Measurements from ENCODE around the gene PPP4C.

Gene PPP4C

DNA sequence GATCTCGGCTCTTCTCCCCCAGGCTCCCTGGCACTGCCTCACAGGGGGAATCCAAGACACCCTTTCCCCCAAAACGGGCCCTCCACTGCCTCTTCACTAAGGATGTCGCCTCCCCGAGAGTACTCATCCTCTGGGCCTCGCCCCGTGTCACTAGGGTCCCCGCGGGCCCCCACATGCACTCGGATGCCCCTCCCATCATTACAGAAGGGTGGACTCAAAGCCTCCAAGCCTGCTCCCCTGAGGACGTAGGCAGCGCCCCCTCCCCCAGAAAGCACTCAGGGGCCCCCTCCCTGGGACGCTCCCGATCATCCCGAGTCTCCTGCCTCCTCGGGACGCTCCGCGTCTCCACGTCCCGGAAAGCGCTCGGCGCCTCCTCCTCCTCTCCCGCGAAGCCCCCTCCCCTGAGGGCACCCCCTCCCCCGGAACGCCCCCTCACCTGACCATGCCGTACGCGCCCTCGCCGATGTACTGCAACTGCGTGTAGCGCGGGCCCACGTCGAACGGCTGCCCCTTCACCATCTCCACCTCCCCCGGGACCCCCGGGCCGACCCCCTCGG, 46.9 kb downstream of the PPP4C start:
- TF ChIP-seq, protein P1, sequence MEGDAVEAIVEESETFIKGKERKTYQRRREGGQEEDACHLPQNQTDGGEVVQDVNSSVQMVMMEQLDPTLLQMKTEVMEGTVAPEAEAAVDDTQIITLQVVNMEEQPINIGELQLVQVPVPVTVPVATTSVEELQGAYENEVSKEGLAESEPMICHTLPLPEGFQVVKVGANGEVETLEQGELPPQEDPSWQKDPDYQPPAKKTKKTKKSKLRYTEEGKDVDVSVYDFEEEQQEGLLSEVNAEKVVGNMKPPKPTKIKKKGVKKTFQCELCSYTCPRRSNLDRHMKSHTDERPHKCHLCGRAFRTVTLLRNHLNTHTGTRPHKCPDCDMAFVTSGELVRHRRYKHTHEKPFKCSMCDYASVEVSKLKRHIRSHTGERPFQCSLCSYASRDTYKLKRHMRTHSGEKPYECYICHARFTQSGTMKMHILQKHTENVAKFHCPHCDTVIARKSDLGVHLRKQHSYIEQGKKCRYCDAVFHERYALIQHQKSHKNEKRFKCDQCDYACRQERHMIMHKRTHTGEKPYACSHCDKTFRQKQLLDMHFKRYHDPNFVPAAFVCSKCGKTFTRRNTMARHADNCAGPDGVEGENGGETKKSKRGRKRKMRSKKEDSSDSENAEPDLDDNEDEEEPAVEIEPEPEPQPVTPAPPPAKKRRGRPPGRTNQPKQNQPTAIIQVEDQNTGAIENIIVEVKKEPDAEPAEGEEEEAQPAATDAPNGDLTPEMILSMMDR (IDR thresholded peaks at IDR 0.05), result no peak

DNA sequence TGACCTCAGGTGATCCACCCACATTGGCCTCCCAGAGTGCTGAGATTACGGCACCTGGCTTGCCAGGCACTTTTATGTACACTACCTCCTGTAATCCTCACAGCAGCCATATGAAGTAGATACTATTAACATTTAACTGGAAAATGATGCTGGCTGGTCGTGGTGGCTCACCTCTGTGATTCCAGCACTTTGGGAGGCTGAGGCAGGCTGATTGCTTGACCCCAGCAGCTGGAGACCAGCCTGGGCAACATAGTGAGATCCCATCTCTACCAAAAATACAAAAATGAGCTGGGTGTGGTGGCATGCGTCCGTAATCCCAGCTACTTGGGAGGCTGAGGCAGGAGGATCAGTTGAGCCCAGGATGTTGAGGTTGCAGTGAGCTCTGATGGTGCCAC, 49.2 kb downstream of the PPP4C start:
- TF ChIP-seq, protein P1 (IDR thresholded peaks at IDR 0.05), result no peak

DNA sequence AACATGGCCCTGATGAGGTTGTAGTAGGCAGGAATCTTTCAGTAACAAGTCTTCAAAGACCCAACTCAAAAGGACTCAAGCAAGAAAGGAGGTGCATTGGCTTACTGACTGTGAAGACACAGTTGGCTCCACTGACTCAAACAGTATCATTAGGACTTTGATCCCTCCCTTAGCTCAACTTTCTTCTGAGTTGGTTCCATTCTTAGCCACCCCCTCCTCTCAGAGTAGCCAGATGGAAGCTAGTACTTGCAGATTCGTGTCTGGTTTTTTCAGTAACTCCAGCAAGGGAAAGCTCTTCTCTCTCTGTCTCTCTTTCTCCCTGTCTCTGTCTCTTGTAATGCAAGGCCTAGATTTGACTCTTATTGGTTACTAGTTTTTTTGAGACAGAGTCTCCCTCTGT, 52.2 kb downstream of the PPP4C start:
- TF ChIP-seq, protein P1 (IDR thresholded peaks at IDR 0.05), result no peak

DNA sequence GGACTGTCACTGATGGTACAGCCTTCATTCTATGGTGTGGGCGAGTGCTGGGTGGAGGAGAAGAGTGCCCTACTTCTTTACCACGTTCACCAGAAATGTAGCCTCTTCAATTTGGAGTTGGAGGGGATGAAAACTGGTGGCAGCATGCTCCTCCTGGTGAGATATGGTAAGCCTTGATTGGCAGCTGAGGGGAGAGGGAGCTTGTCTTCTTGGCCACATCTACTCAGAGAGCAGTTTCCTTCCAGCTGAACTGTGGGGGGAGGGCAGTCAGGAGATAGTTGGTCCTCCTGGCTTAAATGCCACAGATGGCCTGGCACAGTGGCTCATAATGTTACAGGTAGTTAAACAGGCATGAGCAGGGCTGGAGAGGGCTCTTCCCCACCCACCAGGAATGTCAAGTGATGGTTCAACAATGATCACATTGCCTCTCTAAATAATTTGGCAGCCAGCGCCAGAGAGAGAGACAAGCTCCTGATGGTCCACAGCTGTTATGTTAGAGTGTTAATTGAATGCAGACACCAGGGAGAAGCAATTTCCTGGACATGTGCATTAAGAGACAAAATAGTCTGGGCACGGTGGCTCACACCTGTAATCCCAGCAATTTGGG, 56.2 kb downstream of the PPP4C start:
- TF ChIP-seq, protein P1 (IDR thresholded peaks at IDR 0.05), result no peak

DNA sequence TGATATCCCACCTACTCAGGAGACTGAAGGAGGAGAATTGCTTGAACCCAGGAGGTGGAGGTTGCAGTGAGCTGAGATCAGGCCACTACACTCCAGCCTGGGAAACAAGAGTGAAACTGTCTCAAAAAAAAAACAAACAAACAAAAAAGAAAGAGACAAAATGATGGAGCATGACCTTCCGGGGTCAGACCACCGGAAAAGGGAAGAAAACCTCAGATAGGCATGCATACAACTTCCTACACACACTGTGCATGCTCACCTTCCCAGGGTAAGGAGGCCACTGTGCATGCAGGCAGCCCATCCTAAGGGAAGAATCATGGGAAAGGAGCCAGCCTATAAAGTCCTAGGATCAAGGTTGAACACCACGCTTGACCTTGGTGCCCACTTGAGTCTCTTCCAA, 56.8 kb downstream of the PPP4C start:
- TF ChIP-seq, protein P1 (IDR thresholded peaks at IDR 0.05), result no peak
